Activated T-cell treated with anti-CD3 and anti-CD28 coated beads for 1 hour (primary cell): ENCODE results near the gene DBH.
"Not testable (repeated sequence)": the region's sequence is repeated elsewhere in the genome, so short reads cannot be mapped to it uniquely, and the experiment has no call there.

Experiments used
- DNase-seq: peaks from one replicate; pipeline ENCODE4 v3.0.0-alpha.2; 2020; ENCODE audit warnings: low read depth

DBH gene

DNA sequence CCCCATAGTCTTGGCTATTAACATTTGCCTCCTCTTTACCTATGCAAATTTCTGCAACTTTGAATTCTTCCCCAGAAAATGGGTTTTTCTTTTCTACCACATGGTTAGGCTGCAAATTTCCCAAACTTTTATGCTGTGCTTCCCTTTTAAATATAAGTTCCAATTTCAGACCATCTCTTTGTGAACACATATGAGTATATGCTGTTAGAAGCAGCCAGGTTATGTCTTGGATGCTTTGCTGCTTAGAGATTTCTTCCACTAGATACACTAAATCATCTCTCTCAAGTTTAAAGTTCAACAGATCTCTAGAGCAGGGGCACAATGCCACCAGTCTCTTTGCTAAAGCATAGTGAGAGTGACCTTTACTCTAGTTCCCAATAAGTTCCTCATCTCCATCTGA lies 10.2 kb upstream of the DBH start:
- DNase-seq = not testable (repeated sequence)

DNA sequence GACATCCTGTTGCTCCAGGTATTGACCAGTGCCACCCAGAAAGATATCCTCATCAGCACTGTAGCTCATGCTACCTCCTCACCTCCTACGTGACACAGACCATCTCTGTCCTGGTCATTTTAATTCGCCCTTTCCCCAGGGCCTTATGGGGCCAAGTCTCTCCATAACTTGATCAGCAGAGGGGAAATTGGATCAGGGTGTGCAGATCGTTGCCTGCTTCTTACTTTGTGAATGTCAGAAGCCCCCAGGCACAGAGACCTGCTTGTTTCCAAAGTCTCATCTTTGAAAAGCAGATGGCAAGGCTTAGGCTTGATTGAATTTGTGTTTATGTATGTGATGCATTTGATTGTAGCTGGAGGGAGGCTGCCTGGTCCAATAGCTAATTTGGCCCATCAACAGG lies 8.8 kb upstream of the DBH start:
- no peak for DNase-seq

DNA sequence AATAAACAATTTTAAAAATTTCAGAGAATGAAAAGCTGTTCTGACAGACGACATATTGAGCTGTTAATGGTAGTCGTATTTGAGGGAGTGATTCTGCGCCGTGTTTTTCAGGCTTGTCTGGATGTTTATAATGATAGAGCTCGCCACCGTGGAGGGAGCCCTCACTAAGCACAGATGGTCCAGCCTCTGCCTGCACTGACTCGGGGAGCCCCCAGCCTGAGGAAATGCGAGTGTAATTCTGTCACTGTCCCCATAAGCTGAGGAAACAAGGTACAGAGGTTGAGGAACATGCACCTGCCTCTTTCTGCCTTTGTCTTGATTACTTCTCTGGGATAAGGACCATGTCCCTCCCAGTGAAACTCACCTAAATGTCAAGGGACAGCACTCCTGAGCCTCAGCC lies 7.4 kb upstream of the DBH start:
- DNase-seq = no peak

- DNase-seq = no peak
Observed at GRCh38 chr9:133629221-133630110, 6.7 kb upstream of the DBH start.

- DNase-seq = no peak
Observed at GRCh38 chr9:133631111-133631510, 5.1 kb upstream of the DBH start.

DNA sequence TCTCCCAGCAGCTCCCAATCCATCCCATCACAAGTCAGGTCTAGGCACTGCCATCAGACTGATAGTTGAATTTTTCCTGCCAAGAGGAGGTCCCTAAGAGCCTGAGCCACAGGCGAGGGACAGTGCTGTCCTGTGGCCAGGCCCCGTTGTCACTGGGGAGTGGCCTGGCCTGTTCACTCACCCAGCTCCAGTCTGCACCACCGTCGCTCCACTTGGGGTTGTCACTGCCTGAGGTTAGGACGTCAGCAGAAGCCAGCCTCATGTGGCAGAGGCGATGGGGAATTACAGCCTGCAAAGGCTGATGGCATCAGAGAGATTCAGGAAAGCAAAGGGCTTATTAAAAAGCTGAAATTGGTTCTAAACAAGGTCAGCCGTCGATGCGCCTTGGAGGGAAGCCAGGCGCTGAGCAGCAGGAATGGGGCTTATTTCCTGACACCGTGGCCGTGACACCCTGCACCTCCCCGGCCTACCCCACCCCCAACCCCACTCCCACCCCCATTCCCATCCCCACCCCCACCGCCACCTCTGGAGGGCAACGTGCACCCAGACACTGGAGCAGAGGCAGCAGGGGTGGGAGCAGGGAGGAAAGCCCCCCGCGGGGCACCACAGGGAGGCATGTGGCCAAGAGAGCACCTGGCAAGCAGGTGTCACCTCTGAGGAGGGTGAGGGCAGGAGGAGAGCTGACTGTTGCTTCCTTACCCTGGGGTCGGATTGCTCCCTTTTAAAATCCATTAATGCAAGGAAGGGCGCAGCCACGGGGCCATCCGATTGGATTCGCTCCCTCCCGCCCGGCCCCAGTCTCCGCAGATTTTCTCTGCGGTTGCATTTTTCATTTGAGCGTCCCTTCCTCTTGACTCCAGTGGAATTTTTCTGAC lies 3.1 kb upstream of the DBH start:
- DNase-seq = no peak

GRCh38 chr9:133633681-133634080 lies 2.5 kb upstream of the DBH start:
- DNase-seq = no peak

DNA sequence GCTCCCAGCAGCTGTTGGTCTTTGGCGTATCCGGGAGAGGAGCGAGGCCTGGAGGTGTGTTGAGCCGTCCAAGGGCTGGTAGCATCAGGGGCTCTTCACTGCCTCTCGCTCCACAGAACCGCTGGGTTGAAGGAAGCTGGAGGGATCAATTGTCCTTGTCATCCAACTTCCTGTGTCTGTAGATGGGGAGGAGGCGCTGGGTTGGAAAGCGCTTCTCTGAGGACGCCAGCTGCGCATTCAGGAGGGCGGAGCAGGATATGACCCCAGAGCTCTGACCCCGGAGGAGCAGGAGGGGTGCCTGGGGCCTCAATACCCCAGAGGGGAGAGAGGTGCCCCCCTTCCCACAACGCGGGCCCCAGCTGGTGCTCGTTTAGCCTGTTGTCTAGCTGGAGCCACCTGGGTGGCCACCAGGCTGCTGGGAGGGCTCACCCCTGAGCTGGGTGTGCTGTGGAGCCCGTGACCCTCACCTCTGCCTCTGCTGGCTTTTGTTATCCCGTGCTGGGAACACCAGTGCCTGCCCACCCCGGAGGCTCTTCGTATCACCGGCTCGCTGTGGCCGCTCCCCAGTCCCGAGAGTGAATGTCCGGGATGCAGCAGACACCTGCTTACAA lies 2.0 kb upstream of the DBH start:
- DNase-seq = no peak

DNA sequence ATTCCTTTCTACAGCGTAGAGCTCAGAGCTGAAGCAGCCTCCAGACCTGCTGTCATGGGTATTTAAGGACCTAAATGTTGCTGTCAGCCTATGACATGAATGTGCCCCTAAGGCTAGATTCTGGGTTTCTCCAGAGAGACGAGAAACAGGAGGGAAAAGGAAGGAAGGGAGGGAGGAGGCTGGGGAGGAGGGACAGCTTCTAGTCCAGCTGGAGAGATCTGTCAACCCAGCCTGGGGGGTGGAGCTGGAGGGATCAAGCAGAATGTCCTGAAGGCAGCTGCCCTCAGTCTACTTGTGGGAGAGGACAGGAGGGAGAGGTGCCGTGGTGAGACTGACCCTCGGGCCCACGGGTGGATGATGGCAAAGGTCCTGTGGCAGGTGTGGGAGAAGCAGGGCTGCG lies 1.1 kb upstream of the DBH start:
- DNase-seq = no peak

- no peak for DNase-seq
Observed at GRCh38 chr9:133636902-133637301, 739 bp downstream of the DBH start.

- DNase-seq = no peak
Observed at GRCh38 chr9:133637451-133638055, 1.4 kb downstream of the DBH start.

GRCh38 chr9:133638076-133638475 lies 1.9 kb downstream of the DBH start:
- no peak for DNase-seq

DNA sequence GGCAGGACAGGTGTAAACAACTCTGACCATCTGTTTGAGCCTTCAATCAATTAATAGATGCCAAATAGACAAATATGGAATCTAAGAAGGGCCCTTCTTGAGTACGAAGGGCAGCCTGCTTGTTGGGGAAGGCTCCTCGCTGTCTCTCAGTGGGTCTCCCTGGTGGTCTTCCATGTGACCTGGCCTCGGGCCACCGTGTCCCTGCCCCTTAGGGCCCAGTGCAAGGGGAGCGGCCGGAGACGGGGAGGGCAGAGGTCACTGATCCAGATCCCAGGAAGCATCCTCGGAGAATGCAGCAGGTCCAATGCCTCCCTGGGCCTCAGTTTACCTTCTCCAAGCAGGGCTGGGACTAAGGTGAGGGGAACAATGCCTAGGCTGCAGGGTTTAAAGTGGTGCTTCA lies 2.5 kb downstream of the DBH start:
- DNase-seq = no peak

GRCh38 chr9:133639613-133640012 lies 3.5 kb downstream of the DBH start:
- no peak for DNase-seq

- DNase-seq = no peak
Observed at GRCh38 chr9:133640160-133640559, 4.0 kb downstream of the DBH start.

DNA sequence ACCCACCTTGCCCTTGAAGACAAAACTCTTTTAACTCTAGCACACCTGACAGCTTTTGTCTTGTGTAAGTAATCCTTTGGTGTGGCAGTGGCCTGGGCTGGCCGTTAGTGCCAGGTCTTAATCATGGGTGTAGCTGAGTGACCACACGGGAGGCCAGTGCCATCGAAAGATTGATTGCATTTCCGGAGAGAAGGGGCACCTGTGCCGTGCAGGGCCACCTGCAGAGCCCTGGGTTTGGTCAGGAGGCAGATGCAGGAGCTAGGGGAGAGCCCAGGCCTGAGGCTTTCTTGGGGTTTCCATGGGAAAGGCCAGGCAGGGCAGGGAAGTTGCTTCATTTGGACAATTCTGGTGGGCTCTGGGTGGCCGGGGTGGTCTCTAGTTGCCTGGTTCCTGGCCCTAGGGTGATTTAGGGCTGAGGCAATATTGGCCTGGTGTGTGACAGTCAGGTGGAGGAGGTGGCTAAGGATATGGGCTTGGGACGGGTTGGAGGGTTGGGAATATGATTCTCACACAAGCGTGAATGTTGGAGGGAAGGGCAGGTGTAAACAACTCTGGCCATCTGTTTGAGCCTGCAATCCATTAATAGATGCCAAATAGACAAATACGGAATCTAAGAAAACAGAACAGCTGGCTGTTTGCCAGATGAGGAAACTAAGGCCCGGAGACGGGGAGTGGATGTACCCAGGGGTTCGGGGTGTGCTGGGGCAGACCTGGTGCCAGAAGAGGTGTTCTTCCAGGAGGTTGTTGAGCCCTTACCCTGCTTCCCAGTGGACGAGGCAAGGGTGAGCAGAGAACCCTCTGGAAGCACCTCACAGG lies 4.6 kb downstream of the DBH start:
- DNase-seq = no peak

- no peak for DNase-seq
Observed at GRCh38 chr9:133641396-133641655, 5.2 kb downstream of the DBH start.

DNA sequence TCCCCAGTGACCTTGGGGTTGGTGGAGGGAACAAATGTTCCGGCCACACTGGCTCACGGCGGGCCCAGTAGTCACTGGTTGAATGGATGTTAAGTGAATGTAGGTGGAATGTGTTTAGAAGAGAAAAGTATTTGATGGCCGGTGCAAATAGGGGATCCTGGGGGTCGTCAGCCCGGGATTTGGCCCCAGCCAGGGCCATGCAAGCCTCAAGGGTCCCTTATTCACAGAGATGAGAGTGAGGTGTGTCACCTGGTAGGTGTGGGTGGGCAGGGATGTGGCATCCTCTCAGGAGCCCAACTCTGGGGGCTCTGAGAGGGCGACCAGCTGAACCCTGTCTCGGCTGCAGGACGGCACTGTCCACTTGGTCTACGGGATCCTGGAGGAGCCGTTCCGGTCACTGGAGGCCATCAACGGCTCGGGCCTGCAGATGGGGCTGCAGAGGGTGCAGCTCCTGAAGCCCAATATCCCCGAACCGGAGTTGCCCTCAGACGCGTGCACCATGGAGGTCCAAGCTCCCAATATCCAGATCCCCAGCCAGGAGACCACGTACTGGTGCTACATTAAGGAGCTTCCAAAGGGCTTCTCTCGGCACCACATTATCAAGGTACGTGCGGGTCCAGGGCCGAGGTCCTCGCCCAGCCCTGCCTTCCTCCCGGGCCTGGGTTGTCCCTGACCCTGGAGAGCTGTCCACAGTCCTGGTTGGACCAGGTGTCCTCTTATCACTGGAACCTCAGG lies 5.9 kb downstream of the DBH start:
- no peak for DNase-seq

DNA sequence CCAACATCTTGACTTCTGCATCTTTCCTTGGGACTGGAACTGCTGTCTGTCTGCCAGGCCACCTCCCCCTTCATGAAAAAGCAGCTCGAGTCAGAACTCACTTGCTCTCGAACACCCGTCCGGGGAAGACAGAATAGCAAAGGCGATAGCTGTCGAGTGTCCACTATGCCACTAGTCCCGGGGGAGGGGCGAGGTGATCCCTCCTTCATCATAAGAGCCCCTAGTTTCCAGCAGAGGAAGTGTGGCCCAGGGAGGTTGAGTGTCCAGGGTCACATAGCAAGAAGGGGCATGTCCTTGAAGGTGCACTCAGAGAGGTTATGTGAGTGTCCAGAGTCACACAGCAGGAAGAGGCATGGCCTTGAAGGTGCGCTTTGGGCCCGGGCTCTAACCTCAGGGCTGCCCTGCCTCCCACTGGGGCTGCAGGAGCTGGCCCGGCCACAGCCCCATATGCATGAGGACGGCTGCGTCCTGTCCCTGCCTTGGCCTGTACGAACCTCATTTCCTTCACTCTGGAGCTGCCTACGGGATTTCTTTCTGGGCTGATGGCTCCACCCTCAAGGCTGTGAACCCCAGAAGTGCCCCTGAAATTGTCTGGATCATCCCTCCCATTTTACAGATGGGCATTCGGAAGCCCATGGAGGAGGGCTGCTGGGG lies 6.7 kb downstream of the DBH start:
- DNase-seq = no peak

- DNase-seq = no peak
Observed at GRCh38 chr9:133643362-133643755, 7.2 kb downstream of the DBH start.
